HG03159 (cell line): ENCODE data around the gene CRTC3.

ENCODE experiments used
- ATAC-seq: cut with Tn5 transposase; IDR thresholded peaks from one replicate; pipeline ENCODE4 v1.9.1; 2021; ENCODE audit warnings: mild to moderate bottlenecking, moderate library complexity; ENCODE audit not compliant: unreplicated experiment

The CRTC3 gene

GRCh38 chr15:90561344-90562244 lies 31.9 kb downstream of the CRTC3 start:
- ATAC-seq: no peak

GRCh38 chr15:90562669-90563068 lies 32.9 kb downstream of the CRTC3 start:
- ATAC-seq: no peak

DNA sequence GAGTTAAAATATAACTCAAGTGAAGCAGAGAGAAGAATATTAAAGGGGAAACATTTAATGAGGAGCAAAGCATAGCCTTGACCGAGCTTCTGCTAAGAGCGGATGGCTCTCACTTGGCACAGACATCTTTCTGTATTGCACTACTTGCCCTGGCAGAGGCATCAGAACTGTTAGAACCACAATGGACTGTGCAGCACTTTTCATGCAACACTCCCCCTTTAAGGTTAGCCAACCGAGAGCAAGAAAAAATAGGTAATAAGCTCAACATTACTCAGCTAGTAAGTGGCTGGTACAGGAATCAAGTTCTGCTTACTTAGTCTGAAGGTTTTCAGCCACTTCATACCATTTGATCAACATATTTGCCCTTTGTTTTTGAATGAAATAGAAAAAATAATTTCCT lies 33.7 kb downstream of the CRTC3 start:
- ATAC-seq: no peak

GRCh38 chr15:90564051-90564450 lies 34.3 kb downstream of the CRTC3 start:
- no peak for ATAC-seq

- no peak for ATAC-seq
These were observed 34.9 kb downstream of the CRTC3 start for GRCh38 chr15:90564590-90564989.

- no peak for ATAC-seq
These were observed 36.1 kb downstream of the CRTC3 start for GRCh38 chr15:90565866-90566265.

DNA sequence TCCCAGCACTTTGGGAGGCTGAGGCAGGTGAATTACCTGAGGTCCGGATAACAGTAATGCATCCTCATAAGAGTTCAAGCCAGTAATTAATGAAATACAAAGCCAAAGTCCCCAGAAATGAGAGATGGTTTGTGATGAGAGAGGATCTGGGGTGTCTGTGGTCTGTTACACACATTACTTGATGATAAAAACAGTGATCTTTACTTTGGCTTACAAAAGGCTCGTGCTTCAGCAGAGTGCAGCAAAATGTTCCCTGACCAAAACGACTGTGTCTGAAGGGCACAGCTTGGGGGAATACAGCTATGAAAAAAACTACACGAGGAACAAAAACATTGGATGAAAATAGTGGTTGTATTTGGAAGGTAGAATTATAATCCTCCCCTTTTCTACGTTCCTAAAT lies 40.9 kb downstream of the CRTC3 start:
- no peak for ATAC-seq

DNA sequence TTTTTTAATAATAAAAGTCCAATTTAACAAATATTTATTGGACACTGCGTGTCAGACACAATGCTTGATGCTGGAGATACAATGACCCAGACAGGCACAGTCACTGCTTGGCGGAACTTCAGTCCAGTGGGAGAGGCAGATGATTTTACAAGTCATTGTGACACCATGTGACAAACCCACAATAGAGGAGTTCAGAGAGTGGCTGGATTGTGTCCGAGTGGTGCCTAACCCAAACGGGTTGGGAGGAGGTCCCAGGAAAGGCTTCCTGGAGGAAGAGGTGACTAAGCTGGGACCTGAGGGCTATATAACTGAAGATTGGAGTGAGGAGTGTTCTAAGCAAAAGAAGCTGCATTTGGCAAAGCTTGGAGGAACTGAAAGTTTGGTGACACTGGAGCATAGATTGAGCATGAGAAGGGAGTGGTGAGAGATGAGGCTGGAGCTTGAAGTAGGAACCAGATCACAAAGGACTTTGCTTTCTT lies 41.4 kb downstream of the CRTC3 start:
- ATAC-seq: peak; percentile 60

DNA sequence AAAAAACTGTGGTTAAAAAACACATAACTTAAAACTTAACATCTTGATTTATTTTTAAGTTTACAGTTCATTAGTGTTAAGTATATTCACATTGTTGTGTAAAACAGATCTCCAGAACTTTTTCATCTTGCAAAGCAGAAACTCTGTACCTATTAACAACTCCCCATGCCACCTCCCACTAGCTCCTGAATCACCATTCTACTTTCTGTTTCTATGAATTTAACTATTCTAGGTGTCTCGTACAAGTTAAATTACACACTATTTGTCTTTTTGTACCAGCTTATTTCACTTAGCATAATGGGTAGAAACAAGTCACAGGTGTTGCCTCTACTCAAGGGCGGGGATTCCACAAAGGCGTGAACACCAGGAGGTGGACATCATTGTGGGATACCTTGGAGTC lies 43.2 kb downstream of the CRTC3 start:
- no peak for ATAC-seq

DNA sequence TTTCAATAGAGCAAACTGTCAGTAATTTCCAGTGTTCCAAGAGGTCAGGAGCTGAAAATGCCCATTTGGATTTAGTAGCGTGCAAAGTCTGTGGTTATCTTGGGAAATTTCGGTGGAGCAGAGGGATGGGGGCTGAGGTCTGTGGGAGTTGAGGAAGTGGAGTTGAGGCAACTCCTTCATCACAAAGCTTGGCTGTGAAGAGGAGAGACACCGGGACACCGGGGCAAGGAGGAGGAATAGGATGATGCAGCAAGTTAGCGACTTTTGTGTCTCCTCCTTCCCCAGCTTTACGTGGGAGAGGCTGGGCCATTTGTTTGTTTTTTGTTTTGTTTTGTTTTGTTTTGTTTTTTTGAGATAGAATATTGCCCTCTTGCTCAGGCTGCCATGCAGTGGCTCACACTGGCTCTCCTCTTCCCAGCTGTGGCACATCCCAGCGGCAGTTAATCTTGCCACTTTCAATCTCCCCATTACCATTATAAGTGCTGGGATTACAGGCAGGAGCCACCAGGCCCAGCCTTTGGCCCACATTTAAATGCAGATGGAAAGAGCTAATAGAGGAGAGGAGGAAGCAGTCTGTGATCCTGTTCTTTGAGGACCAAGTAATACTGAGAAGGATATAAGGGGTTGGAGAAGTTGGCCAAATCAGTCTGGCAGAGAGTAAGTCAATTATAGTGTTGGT lies 47.1 kb downstream of the CRTC3 start:
- no peak for ATAC-seq

- ATAC-seq: no peak
These were observed 49.5 kb downstream of the CRTC3 start for GRCh38 chr15:90579213-90579612.

- ATAC-seq: no peak
These were observed 50.4 kb downstream of the CRTC3 start for GRCh38 chr15:90580099-90580498.

DNA sequence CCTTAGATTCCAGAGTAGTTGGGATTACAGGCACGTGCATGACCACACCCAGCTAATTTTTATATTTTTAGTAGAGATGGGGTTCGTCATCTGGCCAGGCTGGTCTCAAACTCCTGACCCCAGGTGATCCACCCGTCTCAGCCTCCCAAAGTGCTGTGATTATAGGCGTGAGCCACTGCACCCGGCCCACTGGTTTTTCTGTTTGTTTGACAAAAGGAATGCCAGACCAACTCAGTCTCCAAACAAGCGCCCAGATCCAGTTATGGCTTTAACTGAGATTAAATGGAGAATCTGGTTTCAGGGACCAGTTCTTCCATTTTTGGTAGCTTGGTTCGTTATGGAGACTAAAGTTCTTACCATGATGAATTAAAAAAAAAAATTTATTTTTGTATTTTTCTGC lies 50.8 kb downstream of the CRTC3 start:
- ATAC-seq: no peak

DNA sequence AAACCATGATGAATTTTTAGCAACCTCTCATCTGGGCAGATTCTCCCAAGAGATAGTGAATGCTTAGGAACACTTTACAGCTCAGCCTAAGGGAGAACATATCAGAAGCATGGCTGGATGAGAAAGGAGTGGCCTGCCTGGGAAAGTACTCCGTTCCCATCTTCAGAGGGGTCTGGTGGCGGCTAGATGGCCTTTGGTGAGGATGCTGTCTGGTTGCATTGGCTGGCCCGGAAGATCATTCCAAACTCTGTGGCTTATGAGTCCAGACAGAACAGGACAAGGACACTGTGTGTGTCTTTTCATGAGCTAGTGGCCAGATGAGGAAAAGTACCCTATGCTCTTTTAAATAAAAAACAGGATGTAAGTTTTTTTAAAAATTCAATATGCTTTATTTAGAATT lies 51.2 kb downstream of the CRTC3 start:
- no peak for ATAC-seq

- ATAC-seq: no peak
These were observed 52.1 kb downstream of the CRTC3 start for GRCh38 chr15:90581771-90582352.

- ATAC-seq: no peak
These were observed 52.8 kb downstream of the CRTC3 start for GRCh38 chr15:90582553-90582952.

- no peak for ATAC-seq
These were observed 53.9 kb downstream of the CRTC3 start for GRCh38 chr15:90583471-90584252.

DNA sequence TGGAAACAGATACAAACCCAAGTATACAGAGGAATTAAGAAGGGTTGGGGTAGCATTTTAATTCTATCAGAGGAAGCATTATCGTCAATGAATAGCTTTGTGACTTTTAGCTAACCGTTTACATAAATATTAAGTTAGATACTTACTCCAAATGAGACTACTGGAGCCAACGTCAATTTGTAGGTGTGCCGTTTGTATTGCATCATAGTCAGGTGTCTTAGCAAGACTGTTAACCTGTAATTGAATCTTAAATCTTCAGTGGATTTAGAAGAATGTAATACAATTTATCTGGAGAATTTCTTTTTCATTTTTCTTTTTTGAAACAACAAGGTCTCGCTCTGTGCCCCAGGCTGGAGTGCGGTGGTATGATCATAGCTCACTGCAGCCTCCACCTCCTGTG lies 55.1 kb downstream of the CRTC3 start:
- no peak for ATAC-seq

GRCh38 chr15:90585863-90586262 lies 56.1 kb downstream of the CRTC3 start:
- ATAC-seq: no peak

GRCh38 chr15:90586948-90587347 lies 57.2 kb downstream of the CRTC3 start:
- ATAC-seq: no peak

- no peak for ATAC-seq
These were observed 58.7 kb downstream of the CRTC3 start for GRCh38 chr15:90588427-90588826.
